H54 (cell line): ENCODE measurements around the gene GNG8.
"Not testable (repeated sequence)": the region's sequence is repeated elsewhere in the genome, so short reads cannot be mapped to it uniquely, and the experiment has no call there.

Experiments
- DNase-seq: peaks from one replicate; pipeline ENCODE4 v3.0.0; 2011; ENCODE audit warnings: low spot score, mixed read lengths; ENCODE audit not compliant: insufficient read length
- FAIRE-seq: peaks from 3 replicates; lab custom pipeline; 2011; peaks lifted over from hg19 to GRCh38; lab: Jason Lieb, UNC
- POLR2A ChIP-seq: IDR thresholded peaks from 2 replicates; pipeline ENCODE4 v1.6.1; 2011; ENCODE audit warnings: low read depth, mild to moderate bottlenecking, low read length

The GNG8 gene

GRCh38 chr19:46634045-46634655 lies 1.9 kb downstream of the GNG8 start:
- no peak for TF ChIP-seq POLR2A
- DNase-seq (peak; percentile 77), FAIRE-seq (no peak)

- FAIRE-seq (no peak), DNase-seq (no peak)
- TF ChIP-seq POLR2A, result no peak
Observed at GRCh38 chr19:46633130-46633529, 2.9 kb downstream of the GNG8 start.

GRCh38 chr19:46631481-46631880 lies 4.5 kb downstream of the GNG8 start:
- DNase-seq, result no peak
- TF ChIP-seq POLR2A, result no peak
- FAIRE-seq, result no peak

- FAIRE-seq (no peak), DNase-seq (no peak)
- TF ChIP-seq POLR2A, result no peak
Observed at GRCh38 chr19:46630586-46631205, 5.3 kb downstream of the GNG8 start.

GRCh38 chr19:46629546-46630025 lies 6.4 kb downstream of the GNG8 start:
- no peak for FAIRE-seq
- DNase-seq, result no peak
- TF ChIP-seq POLR2A, result no peak

- not testable (repeated sequence) for DNase-seq, FAIRE-seq
Observed at GRCh38 chr19:46628970-46629369, 7.0 kb downstream of the GNG8 start.

GRCh38 chr19:46626446-46626845 lies 9.6 kb downstream of the GNG8 start:
- TF ChIP-seq POLR2A, result no peak
- FAIRE-seq (no peak), DNase-seq (no peak)

- FAIRE-seq (no peak), DNase-seq (no peak)
- TF ChIP-seq POLR2A, result no peak
Observed at GRCh38 chr19:46625731-46626130, 10.3 kb downstream of the GNG8 start.

- TF ChIP-seq POLR2A, result 0 out of 2 replicates have a peak, but pooled peaks have one; percentile 2
- DNase-seq, result no peak
- no peak for FAIRE-seq
Observed at GRCh38 chr19:46624958-46625661, 10.9 kb downstream of the GNG8 start, which contains the start of gene PTGIR. PTGIR (minus strand) TSS chr19:46625089; CDS start chr19:46624225, 864 bp downstream.

- no peak for TF ChIP-seq POLR2A
- FAIRE-seq (no peak), DNase-seq (no peak)
Observed at GRCh38 chr19:46623915-46624502, 12.0 kb downstream of the GNG8 start.

- no peak for TF ChIP-seq POLR2A
- no peak for FAIRE-seq
- no peak for DNase-seq
Observed at GRCh38 chr19:46622118-46622446, 13.9 kb downstream of the GNG8 start.

GRCh38 chr19:46621191-46622117 lies 14.5 kb downstream of the GNG8 start:
- no peak for FAIRE-seq
- no peak for DNase-seq

GRCh38 chr19:46620716-46621115 lies 15.3 kb downstream of the GNG8 start:
- DNase-seq (no peak), FAIRE-seq (no peak)
- no peak for TF ChIP-seq POLR2A

More at GRCh38 chr19:46621191-46622117, 14.5 kb downstream of the GNG8 start:
- no peak for TF ChIP-seq POLR2A
